Measurements from ENCODE around the gene SULT2A1.

- TF ChIP-seq POLR2A (IDR thresholded peaks at IDR 0.05), result no peak
- TF ChIP-seq CTCF (IDR thresholded peaks at IDR 0.05), result no peak
- TF ChIP-seq EP300 (IDR thresholded peaks at IDR 0.05), result no peak
- no peak for TF ChIP-seq POLR2AphosphoS5 (IDR thresholded peaks at IDR 0.05)
Measured at GRCh38 chr19:47897861-47898260, 11.7 kb upstream of the SULT2A1 start.
